ENCODE measurements around the gene RUNX2. TPM values are rescaled to one million over a fixed set of nuclear protein-coding genes. Genes with fewer than 3 reads are reported as not detected.

The RUNX2 gene
- total and polyA plus RNA-seq, 10 of the 15 experiments (the other 5 are each of a cell fraction or from before 2014, with no cell fraction given), result 0.01 to 0.77 (median 0.15) TPM; not detected in 3

GRCh38 chr6:45687570-45687969 lies 359.4 kb downstream of the RUNX2 start (continued):
- TF ChIP-seq PKNOX1 (IDR thresholded peaks at IDR 0.05) (no peak), EP300 (IDR thresholded peaks at IDR 0.05; ENCODE audit: borderline replicate concordance in 1 of 2, control insufficient read depth in 1 of 2, low read depth in 2 of 2, low read length in 2 of 2) (peak in 1 of 2 experiments; percentile 51; a peak in 1 of 4 replicates), NFXL1 (IDR thresholded peaks at IDR 0.05; ENCODE audit: borderline replicate concordance) (no peak), ZNF274 (IDR thresholded peaks at IDR 0.05; ENCODE audit: insufficient read depth, insufficient read length) (no peak), ATF3 (IDR thresholded peaks at IDR 0.05; ENCODE audit: borderline replicate concordance, extremely low read depth, low read depth, low read length) (no peak), RELB (IDR thresholded peaks at IDR 0.05; ENCODE audit: low read depth) (no peak), MEF2B (IDR thresholded peaks at IDR 0.05; ENCODE audit: partially characterized antibody, poor library complexity, severe bottlenecking) (peak; percentile 52), NFIC (IDR thresholded peaks at IDR 0.05; ENCODE audit: low read depth, low read length) (peak; percentile 88), MYB (IDR thresholded peaks at IDR 0.05; ENCODE audit: borderline replicate concordance, low read depth, low read length) (no peak), LARP7 (IDR thresholded peaks at IDR 0.05) (no peak), ZNF207 (IDR thresholded peaks at IDR 0.05; ENCODE audit: borderline replicate concordance) (no peak), E2F4 (IDR thresholded peaks at IDR 0.05; ENCODE audit: low read depth, low read length) (no peak), KDM1A (IDR thresholded peaks at IDR 0.05; ENCODE audit: borderline replicate concordance) (no peak), PAX5 (IDR thresholded peaks at IDR 0.05; ENCODE audit: borderline replicate concordance, low read depth, low read length) (peak; percentile 90), PAX8 (IDR thresholded peaks at IDR 0.05) (no peak), SRF (IDR thresholded peaks at IDR 0.05; ENCODE audit: low read depth in 2 of 2, low read length in 2 of 2) (no peak), TBL1XR1 (IDR thresholded peaks at IDR 0.05; ENCODE audit: low read depth, low read length) (no peak), SIX5 (IDR thresholded peaks at IDR 0.05; ENCODE audit: low read depth, low read length, severe bottlenecking) (no peak), POLR2A (IDR thresholded peaks at IDR 0.05; ENCODE audit: low read depth, low read length) (no peak), MTA3 (IDR thresholded peaks at IDR 0.05; ENCODE audit: borderline replicate concordance, low read length) (no peak), NBN (IDR thresholded peaks at IDR 0.05) (no peak), SUZ12 (IDR thresholded peaks at IDR 0.05; ENCODE audit: unreplicated experiment) (no peak), ATF2 (IDR thresholded peaks at IDR 0.05; ENCODE audit: low read length) (peak; percentile 74), USF1 (IDR thresholded peaks at IDR 0.05; ENCODE audit: borderline replicate concordance, extremely low read length, insufficient read depth, low read depth, low read length) (no peak), YBX1 (IDR thresholded peaks at IDR 0.05) (no peak), ASH2L (IDR thresholded peaks at IDR 0.05; ENCODE audit: borderline replicate concordance, low read depth) (no peak)
